OCI-LY7 (cell line): ENCODE data around the gene C11orf24.

Source experiments
- CTCF ChIP-seq: fragments of 200-600 bp; sonication (generic); conservative IDR thresholded peaks from 2 replicates; pipeline ENCODE4 v1.5.1; 2014; ENCODE audit warnings: mild to moderate bottlenecking, antibody characterized with exemption, low read length, moderate library complexity, mixed read lengths
- EZH2phosphoT487 ChIP-seq: fragments of 200-600 bp; sonication (generic); IDR thresholded peaks from 2 replicates; pipeline ENCODE4 v1.6.1; 2018; ENCODE audit warnings: low read depth, borderline replicate concordance, mild to moderate bottlenecking, mixed run types, antibody characterized with exemption, low read length, moderate library complexity, mixed read lengths

GRCh38 chr11:68271023-68271780 lies 571 bp downstream of the C11orf24 start:
- TF ChIP-seq EZH2phosphoT487 (no peak), CTCF (peak; percentile 70)
